ENCODE results near the gene MAF. TPM values are rescaled to one million over a fixed set of nuclear protein-coding genes. Genes with fewer than 3 reads are reported as not detected.

The MAF gene
- total RNA-seq, 2 donors from 2014 or later = 12.3 to 21.1 TPM

DNA sequence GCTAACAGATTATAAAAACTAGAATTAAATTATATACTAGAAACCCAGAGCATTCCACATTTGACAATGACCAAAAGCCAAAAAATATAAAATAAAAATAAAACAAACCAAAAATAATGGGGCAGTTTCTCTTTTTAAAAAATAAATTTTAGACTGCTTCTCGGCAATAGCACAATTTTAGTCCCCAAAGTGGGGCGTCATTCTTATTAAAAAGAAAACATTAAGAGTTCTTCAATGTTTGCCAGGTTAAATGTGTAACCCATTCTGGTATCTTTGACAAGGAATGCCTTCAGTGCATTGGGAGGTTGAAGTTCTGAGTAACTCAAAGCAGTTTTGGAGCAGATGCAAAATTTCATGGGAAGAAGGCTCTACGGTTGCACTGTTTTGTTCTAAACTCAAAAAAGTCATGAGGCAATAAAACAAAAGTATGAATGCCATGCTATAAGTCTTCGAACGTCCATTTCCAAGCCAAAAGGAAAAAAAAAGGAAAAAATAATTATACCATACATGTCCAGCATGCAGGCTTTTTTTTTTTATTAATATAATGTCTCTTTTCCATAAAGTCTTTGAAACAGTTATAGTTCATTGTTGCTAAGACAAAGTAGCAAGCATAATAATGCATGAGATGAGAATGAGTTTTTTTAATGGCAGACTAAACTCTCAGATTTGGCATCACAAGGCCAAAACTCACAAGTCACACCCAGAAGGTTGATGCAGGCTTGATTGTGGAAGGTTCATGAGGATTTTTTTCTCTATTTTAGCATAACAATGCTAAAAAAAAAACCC lies 3.1 kb downstream of the MAF start:
- Histone ChIP-seq H3K9ac (ENCODE audit: low read depth in 2 of 2, low read length in 2 of 2) (peak overlapping the region in 1 of 2 donors; percentile 40), H3K9me3 (no peaks in the 10 kb centered on the region), H3K36me3 (no peaks in the 10 kb centered on the region), H3K4me1 (no peaks in the 10 kb centered on the region), H3K4me3 (peak overlapping the region; percentile 26), H3K27ac (no peak overlapping the region), H3K27me3 (peaks cover 4% of the 10 kb centered on the region)
- TF ChIP-seq, protein P1, sequence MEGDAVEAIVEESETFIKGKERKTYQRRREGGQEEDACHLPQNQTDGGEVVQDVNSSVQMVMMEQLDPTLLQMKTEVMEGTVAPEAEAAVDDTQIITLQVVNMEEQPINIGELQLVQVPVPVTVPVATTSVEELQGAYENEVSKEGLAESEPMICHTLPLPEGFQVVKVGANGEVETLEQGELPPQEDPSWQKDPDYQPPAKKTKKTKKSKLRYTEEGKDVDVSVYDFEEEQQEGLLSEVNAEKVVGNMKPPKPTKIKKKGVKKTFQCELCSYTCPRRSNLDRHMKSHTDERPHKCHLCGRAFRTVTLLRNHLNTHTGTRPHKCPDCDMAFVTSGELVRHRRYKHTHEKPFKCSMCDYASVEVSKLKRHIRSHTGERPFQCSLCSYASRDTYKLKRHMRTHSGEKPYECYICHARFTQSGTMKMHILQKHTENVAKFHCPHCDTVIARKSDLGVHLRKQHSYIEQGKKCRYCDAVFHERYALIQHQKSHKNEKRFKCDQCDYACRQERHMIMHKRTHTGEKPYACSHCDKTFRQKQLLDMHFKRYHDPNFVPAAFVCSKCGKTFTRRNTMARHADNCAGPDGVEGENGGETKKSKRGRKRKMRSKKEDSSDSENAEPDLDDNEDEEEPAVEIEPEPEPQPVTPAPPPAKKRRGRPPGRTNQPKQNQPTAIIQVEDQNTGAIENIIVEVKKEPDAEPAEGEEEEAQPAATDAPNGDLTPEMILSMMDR (IDR thresholded peaks at IDR 0.05) = no peak
- intact Hi-C loops (cut with DNase I) = no loop called here
- DNase-seq = no peak

DNA sequence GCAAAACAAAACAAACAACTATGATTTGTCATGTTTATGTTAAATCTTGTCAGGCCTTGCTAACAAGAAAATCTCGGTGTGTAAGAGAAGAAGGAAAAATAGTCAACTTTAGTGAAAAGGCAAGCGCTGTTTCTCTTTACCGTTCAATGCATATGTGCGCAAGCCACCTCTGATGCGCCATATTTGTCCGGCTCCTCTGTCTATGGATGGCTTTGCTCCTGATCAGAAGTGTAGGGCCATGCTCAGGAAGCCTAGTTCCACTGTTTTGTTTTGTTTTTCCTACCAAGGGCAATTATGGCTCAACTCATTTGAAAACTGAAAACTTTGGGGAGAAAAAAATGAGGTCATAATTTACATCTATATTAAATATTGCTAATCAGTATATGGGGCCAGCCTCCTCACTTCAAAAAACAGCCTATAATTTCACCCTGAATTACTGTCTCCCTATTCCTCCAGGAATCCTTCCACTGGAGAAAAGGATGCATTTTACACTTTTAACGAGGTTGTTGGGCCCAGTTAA lies 4.5 kb downstream of the MAF start:
- Histone ChIP-seq H3K9ac (ENCODE audit: low read depth in 2 of 2, low read length in 2 of 2) (peak overlapping the region in 1 of 2 donors; percentile 18), H3K4me1 (no peaks in the 10 kb centered on the region), H3K36me3 (no peaks in the 10 kb centered on the region), H3K27ac (peak overlapping the region; percentile 31), H3K27me3 (peaks cover 4% of the 10 kb centered on the region), H3K9me3 (no peaks in the 10 kb centered on the region), H3K4me3 (peak overlapping the region; percentile 22)
- DNase-seq = no peak
- intact Hi-C loops (cut with DNase I) = no loop called here
- TF ChIP-seq, protein P1 (IDR thresholded peaks at IDR 0.05) = no peak

DNA sequence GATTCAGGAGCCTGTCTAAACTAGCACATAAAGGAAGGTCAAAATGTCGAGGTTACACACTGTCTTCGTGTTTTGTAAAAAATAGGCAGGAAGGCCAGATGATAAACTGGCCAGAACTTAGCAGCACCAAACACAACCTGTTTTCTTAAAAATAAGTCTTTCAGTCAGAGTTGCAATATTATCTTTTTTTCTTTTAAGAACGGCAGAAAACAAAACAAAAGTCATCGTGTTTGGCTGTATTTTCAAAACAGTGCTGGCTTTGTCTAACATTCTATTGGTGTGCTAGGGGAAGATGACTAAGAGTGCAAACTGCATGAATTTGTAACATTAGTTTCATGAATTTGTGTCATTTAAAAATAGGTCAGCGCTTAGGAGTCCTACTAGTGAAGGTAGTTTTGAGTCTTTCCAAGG lies 5.3 kb downstream of the MAF start:
- H3K27me3 ChIP-seq = peaks cover 4% of the 10 kb centered on the region
- H3K4me3 ChIP-seq = no peak overlapping the region
- H3K9me3 ChIP-seq = no peaks in the 10 kb centered on the region
- no peak overlapping the region for H3K9ac ChIP-seq (ENCODE audit: low read depth in 2 of 2, low read length in 2 of 2)
- H3K27ac ChIP-seq = peak overlapping the region; percentile 31
- H3K36me3 ChIP-seq = no peaks in the 10 kb centered on the region
- no peak for DNase-seq
- no peaks in the 10 kb centered on the region for H3K4me1 ChIP-seq
- TF ChIP-seq, protein P1 (IDR thresholded peaks at IDR 0.05) = no peak
- intact Hi-C loops (cut with DNase I) = no loop called here

DNA sequence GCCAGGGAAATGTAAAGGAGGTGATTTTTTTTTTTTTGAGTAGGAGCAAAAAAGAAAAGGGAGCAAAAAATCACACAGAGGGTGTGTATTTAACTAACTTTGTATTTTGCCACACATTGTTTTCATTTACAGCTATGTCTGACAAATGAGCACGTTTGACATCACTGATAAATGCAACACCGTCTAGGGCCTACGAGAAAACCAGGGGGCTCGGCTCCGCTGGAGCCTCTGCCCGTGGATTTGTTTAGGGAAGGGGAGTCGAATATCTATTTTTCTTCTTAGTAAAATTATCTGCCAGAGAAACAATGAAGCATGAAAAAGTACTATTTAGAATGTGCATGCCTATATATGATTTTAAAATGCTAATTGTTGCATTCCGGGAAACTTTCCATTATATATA lies 6.8 kb downstream of the MAF start:
- Histone ChIP-seq H3K4me1 (no peaks in the 10 kb centered on the region), H3K9ac (ENCODE audit: low read depth in 2 of 2, low read length in 2 of 2) (no peak overlapping the region), H3K27me3 (peaks cover 3% of the 10 kb centered on the region), H3K36me3 (no peaks in the 10 kb centered on the region), H3K9me3 (no peaks in the 10 kb centered on the region), H3K27ac (no peak overlapping the region), H3K4me3 (no peak overlapping the region)
- intact Hi-C loops (cut with DNase I) = no loop called here
- no peak for DNase-seq
- TF ChIP-seq, protein P1 (IDR thresholded peaks at IDR 0.05) = no peak

DNA sequence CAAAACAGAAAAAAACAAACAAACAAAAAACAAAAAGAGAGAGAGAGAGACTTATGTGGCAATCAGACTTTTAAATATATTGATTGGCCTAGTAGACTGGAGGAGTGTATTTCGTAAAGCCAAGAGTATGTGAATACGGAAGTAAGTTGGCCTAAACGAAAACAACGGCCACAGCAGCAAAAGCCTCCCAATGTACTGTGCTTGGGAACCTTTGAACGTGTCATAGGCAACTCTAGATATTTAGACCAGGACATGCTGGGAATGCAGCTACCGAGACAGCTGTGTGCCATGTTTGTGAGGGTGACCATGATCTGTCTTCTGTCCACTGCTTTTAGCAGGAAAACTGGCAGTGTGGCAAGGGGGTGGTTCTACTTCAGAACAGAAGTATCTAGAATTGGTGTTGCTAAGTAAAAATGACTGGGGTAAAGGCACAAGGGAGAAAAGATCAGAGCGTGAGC lies 7.4 kb downstream of the MAF start:
- Histone ChIP-seq H3K27me3 (no peaks in the 10 kb centered on the region), H3K36me3 (no peaks in the 10 kb centered on the region), H3K27ac (peak overlapping the region; percentile 23), H3K9ac (ENCODE audit: low read depth in 2 of 2, low read length in 2 of 2) (no peak overlapping the region), H3K4me1 (no peaks in the 10 kb centered on the region), H3K9me3 (no peaks in the 10 kb centered on the region), H3K4me3 (no peak overlapping the region)
- DNase-seq = no peak
- intact Hi-C loops (cut with DNase I) = no loop called here
- TF ChIP-seq, protein P1 (IDR thresholded peaks at IDR 0.05) = no peak
